Neural crest cell (in vitro differentiated cells): ENCODE measurements around the gene SLC4A1AP. TPM values are rescaled to one million over a fixed set of nuclear protein-coding genes. Genes with fewer than 3 reads are reported as not detected.

ENCODE experiments used
- DNase-seq: peaks from one replicate; pipeline ENCODE4 v3.0.0; 2021; ENCODE audit warnings: low read depth, mixed read lengths, low spot score
- H3K27ac Mint-ChIP-seq: one replicate; pipeline ENCODE4 v1.8.0; 2021; ENCODE audit warnings: mild to moderate bottlenecking, mixed read lengths; ENCODE audit not compliant: unreplicated experiment
- H3K27me3 Mint-ChIP-seq: 2 replicates; pipeline ENCODE4 v1.8.0; 2021; ENCODE audit warnings: low read depth, mild to moderate bottlenecking, mixed read lengths
- H3K36me3 Mint-ChIP-seq: 2 replicates; pipeline ENCODE4 v1.8.0; 2021; ENCODE audit warnings: low read depth, mild to moderate bottlenecking, mixed read lengths
- H3K4me1 Mint-ChIP-seq: 2 replicates; pipeline ENCODE4 v1.8.0; 2021; ENCODE audit warnings: mixed read lengths
- H3K4me3 Mint-ChIP-seq: one replicate; pipeline ENCODE4 v1.8.0; 2021; ENCODE audit warnings: mild to moderate bottlenecking, mixed read lengths
- H3K9me3 Mint-ChIP-seq: 2 replicates; pipeline ENCODE4 v1.8.0; 2021; ENCODE audit warnings: mixed read lengths
- CTCF ChIP-seq: fragments of 200-600 bp; sonication (generic); conservative IDR thresholded peaks from 2 replicates; pipeline ENCODE4 v1.5.0; 2021; ENCODE audit warnings: antibody characterized with exemption, mild to moderate bottlenecking
- total RNA-seq: library from RNA; stranded (reverse); gene quantifications from 2 replicates; pipeline ENCODE4 v1.2.1, GENCODE V29; 2021

SLC4A1AP gene
- total RNA-seq, 1 donor from 2014 or later = 19.1 TPM

DNA sequence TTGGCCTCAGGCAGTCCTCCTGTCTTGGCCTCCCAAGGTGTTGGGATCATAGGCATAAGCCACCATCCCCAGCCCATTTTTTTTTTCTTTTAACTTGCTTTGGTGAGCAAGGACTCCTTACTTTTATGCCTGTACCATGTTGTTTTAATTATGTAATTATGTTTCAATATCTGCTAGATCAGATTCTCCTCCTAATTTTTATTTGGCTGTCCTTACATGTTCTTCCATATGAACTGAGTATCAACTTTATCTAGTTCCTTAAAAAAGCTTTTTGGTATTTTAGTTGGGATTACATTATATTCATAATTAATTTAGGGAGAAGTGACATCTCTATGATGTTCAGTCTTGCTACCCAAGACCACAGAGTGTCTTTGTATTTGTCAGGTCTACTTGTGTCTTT is 18.5 kb upstream of the SLC4A1AP start:
- no peak overlapping the region for H3K27ac Mint-ChIP-seq
- DNase-seq = no peak
- H3K27me3 Mint-ChIP-seq = no peaks in the 10 kb centered on the region
- H3K36me3 Mint-ChIP-seq = peaks cover 8% of the 10 kb centered on the region
- no peak overlapping the region for H3K4me3 Mint-ChIP-seq
- H3K4me1 Mint-ChIP-seq = no peaks in the 10 kb centered on the region
- H3K9me3 Mint-ChIP-seq = no peaks in the 10 kb centered on the region
- no peak for TF ChIP-seq CTCF

- Mint-ChIP-seq H3K27ac (no peak overlapping the region), H3K9me3 (no peaks in the 10 kb centered on the region), H3K4me3 (no peak overlapping the region), H3K36me3 (peaks cover 5% of the 10 kb centered on the region), H3K27me3 (no peaks in the 10 kb centered on the region), H3K4me1 (no peaks in the 10 kb centered on the region)
- no peak for DNase-seq
- TF ChIP-seq CTCF = no peak
Observed at GRCh38 chr2:27647289-27647688, 16.4 kb upstream of the SLC4A1AP start.

DNA sequence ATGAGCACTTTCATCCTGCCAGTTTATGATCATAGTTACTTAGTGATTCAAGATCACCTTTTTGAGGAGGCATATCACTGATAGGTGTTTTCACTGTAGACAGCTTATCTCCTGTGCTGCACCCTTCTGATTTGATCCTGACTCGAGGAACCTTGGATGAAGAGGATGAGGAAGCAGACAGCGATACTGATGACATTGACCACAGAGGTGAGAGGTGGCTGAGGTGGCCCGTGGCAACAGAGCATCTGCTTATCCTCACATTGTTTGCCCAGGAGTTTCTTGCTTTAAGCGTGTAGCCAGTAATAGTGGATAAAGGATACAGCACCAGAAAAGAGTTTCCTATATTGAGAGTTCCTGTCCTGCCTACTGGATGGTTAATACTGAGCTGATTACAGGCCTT is 16.0 kb upstream of the SLC4A1AP start:
- H3K27me3 Mint-ChIP-seq = no peaks in the 10 kb centered on the region
- no peak for TF ChIP-seq CTCF
- H3K9me3 Mint-ChIP-seq = no peaks in the 10 kb centered on the region
- no peak for DNase-seq
- H3K4me1 Mint-ChIP-seq = no peaks in the 10 kb centered on the region
- peaks cover 5% of the 10 kb centered on the region for H3K36me3 Mint-ChIP-seq
- H3K27ac Mint-ChIP-seq = no peak overlapping the region
- H3K4me3 Mint-ChIP-seq = no peak overlapping the region

DNA sequence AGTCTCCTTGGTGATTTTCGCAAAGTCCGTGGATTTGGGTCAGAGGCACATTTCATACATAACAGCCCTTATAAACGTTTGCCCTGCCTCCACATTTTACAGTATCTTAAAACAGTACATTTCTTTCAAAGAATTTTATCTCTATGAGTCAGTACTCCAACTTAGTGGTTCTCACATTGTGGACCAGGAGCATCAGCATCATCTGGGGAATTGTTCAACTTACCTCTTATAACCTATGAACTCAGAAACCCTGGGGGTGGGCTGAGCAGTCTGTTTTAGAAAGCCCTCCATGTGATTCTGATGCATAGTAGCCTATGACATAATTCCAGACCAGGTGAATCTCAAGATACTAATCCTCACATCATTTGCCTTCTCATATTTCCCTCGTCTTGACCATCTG is 12.6 kb upstream of the SLC4A1AP start:
- H3K36me3 Mint-ChIP-seq = peaks cover 13% of the 10 kb centered on the region
- no peak for DNase-seq
- no peak overlapping the region for H3K4me3 Mint-ChIP-seq
- no peaks in the 10 kb centered on the region for H3K4me1 Mint-ChIP-seq
- H3K27me3 Mint-ChIP-seq = no peaks in the 10 kb centered on the region
- no peak overlapping the region for H3K27ac Mint-ChIP-seq
- TF ChIP-seq CTCF = no peak
- H3K9me3 Mint-ChIP-seq = no peaks in the 10 kb centered on the region

- no peaks in the 10 kb centered on the region for H3K27me3 Mint-ChIP-seq
- peaks cover 17% of the 10 kb centered on the region for H3K36me3 Mint-ChIP-seq
- no peak overlapping the region for H3K4me3 Mint-ChIP-seq
- H3K27ac Mint-ChIP-seq = no peak overlapping the region
- DNase-seq = no peak
- H3K4me1 Mint-ChIP-seq = no peaks in the 10 kb centered on the region
- H3K9me3 Mint-ChIP-seq = no peaks in the 10 kb centered on the region
- no peak for TF ChIP-seq CTCF
Observed at GRCh38 chr2:27652341-27652740, 11.3 kb upstream of the SLC4A1AP start.

- TF ChIP-seq CTCF = no peak
- H3K9me3 Mint-ChIP-seq = no peaks in the 10 kb centered on the region
- H3K27ac Mint-ChIP-seq = no peak overlapping the region
- no peak for DNase-seq
- H3K4me3 Mint-ChIP-seq = no peak overlapping the region
- H3K36me3 Mint-ChIP-seq = peaks cover 17% of the 10 kb centered on the region
- no peaks in the 10 kb centered on the region for H3K4me1 Mint-ChIP-seq
- no peaks in the 10 kb centered on the region for H3K27me3 Mint-ChIP-seq
Observed at GRCh38 chr2:27652790-27653189, 10.9 kb upstream of the SLC4A1AP start.
